ENCODE results near the gene AMHR2.
"Not testable (repeated sequence)": the region's sequence is repeated elsewhere in the genome, so short reads cannot be mapped to it uniquely, and the experiment has no call there.

AMHR2 gene

DNA sequence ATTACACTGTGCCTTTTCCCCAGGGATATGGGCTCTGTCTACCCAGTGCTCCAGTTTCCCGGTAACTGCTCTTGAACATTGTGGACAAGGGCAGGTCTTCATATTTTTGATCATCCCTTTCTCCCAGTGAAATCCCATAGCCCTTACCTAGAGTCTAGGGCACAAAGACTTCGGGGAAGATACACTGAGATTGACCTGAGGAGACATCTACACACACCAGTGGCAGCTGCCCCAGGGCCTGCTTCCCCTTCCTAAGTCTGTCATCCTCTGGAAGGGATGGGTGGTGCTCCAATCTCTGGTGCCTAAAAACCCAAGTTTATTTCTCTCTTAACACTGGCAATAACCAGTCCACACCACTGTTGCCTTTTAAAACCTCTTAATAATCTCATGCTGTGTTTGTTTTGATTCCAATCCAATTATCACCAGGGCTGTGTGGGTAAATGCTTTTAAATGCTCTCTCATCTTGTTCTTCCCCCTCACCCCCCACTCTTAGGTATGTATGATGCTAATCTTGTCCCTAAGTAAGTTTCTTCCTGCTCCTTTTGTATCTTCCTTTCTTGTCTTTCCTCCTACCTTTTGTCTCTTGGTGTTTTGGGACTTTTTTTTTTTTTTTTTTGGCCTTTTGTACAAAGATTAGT is 7.8 kb upstream of the AMHR2 start:
- not testable (repeated sequence) for DNase-seq (ENCODE audit: low read depth)

DNA sequence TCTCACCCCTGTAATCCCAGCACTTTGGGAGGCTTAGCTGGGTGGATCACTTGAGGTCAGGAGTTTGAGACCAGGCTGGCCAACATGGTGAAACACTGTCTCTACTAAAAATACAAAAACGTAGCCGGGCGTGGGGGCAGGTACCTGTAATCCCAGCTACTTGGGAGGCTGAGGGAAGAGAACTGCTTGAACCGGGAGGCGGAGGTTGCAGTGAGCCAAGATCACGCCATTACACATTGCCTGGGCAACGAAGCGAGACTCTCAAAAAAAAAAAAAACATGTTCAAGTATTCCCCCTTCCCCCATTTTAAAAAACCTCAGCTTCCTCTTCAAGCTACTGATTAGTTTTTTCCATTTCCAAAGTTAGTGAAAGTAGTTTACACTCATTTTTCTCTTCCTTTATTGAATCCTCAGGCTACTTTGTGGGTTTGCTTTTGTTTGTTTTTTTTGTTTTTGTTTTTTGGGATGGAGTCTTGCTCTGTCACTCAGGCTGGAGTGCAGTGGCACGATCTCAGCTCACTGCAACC is 6.3 kb upstream of the AMHR2 start:
- DNase-seq (ENCODE audit: low read depth): not testable (repeated sequence)

DNA sequence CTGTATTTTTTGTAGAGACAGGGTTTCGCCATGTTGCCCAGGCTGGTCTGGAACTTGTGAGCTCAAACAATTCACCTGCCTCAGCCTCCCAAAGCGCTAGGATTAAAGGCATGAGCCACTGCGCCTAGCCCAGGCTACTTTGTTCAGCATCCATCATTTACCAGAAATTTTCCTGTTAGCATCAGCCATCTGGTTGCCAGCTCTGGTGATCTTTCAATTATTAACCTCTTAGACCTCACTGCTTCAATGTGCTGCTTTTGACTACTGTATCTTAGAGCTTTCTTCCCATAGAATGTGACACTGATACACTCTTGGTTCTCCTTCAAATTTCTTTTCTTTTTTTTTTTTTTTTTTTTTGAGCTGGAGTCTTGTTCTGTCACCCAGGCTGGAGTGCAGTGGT is 5.4 kb upstream of the AMHR2 start:
- no peak for DNase-seq (ENCODE audit: low read depth)

DNA sequence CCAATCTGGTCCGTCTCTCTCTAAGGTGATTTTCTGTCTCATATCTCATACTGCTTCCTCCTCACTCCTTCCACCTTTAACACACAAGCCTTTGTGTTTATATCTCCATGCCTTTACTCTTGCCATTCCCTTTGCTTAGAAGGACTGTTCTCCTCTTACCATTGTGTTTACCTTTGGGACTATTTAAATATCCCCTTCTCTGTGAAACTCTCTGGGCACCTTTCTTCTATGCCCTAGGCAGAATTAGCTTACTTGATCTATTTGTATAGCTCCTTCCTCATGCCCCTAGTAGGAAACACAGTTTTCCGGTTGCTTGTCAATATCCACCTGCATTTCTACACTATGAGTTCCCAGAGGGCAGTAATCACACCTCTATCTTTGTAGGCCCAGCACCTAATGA is 3.9 kb upstream of the AMHR2 start:
- DNase-seq (ENCODE audit: low read depth): no peak

DNA sequence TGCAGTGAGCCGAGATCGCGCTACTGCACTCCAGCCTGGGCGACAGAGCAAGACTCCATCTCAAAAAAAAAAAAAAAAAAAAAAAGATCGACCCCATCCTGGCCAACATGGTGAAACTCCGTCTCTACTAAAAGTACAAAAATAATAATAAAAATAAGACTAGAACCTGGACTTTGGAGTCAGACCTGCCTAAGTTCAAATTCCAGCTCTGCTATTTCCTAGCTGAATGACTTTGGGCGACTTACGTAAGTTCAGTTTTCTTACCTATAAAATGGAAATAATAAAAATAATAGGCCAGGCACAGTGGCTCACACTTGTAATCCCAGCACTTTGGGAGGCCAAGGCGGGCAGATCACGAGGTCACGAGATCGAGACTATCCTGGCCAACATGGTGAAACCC is 1.4 kb upstream of the AMHR2 start:
- DNase-seq (ENCODE audit: low read depth): not testable (repeated sequence)

DNA sequence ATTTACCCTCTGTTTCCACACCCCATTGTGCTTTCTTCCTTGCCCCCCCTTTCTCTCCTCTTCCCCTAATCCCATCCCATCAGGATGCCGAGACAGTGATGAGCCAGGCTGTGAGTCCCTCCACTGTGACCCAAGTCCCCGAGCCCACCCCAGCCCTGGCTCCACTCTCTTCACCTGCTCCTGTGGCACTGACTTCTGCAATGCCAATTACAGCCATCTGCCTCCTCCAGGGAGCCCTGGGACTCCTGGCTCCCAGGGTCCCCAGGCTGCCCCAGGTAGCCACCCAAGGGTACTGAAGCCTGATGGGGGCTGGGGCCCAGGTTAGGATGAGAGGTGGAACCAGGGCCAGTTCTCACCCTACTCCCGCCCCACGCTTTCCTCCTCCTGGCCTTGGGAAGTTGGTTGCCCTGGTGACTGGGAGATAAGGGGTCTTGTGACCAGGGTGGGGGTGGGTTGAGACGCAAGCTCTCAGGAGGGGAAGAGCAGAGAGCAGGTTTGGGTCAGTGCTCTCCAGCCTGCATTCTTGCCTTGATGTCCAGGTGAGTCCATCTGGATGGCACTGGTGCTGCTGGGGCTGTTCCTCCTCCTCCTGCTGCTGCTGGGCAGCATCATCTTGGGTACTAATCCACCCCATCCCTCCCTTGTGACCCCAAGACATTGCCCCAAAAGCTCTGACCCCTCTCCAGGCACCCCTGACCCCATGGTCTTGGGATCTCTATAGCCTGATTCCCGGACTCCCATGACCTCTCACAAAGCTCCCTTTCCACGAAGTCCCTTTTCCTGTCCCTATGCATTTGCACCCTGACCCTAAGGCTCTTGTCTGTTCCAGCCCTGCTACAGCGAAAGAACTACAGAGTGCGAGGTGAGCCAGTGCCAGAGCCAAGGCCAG is 1.2 kb downstream of the AMHR2 start:
- no peak for DNase-seq (ENCODE audit: low read depth)

DNA sequence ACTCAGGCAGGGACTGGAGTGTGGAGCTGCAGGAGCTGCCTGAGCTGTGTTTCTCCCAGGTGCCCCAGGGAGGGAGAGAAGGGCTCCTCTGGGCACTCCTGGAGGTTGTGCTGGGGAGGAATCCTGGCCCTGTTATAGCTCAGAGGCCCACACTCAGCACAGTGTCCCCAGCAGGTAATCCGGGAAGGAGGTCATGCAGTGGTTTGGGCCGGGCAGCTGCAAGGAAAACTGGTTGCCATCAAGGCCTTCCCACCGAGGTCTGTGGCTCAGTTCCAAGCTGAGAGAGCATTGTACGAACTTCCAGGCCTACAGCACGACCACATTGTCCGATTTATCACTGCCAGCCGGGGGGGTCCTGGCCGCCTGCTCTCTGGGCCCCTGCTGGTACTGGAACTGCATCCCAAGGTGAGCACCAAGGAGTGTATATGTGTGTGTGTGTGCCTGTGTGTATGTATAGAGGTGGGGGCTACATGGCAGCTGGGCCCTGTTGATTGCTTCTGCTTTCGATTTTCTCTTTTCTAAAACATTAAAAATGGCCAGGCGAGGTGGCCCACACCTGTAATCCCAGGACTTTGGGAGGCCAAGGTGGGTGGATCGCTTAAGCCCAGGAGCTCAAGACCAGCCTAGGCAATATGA is 2.0 kb downstream of the AMHR2 start:
- no peak for DNase-seq (ENCODE audit: low read depth)

DNA sequence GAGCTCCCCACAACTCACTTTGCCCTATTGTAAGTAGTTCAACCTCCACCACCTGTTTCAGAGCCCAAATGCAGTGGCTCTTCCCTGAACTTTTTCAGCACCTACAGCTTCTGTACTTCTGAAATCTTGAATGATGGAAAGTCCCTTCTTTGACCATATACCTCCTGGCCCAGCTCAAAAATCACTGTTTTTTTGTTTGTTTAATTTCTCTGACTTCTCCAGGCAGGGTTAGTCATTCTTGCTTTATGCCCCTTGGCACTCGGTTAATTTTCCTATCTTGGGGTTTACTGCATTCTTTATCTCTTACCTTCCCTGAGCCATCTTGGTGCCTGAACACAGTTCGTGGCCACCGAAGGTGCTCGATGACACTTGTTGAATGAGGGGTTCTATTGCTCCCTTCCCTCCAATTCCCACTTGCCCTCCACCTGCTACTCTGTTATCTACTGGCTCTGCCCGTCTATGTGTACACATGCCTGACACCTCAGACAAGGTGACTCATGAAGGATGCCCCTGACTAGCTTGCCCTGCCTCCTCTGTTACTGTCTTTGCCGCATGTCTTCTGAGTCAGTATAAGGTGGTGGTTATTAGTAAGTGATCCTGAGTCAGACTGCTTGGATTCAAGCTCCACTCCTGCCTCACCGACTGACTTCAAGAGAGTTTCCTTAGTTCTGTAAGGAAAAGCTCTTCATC is 4.4 kb downstream of the AMHR2 start:
- no peak for DNase-seq (ENCODE audit: low read depth)

DNA sequence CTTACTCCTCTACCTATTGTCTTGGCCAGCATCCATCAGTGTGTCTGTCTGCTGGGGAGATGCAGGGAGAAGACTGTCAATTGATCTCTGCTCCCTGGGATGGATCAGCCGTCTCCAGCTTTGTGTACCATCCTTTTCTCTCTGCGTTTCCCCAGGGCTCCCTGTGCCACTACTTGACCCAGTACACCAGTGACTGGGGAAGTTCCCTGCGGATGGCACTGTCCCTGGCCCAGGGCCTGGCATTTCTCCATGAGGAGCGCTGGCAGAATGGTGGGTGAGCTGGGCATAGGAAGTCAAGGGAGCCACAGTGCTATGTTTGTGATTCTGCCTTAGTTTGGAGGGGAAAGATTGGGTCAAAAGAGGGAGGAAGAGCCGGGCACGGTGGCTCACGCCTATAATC is 5.1 kb downstream of the AMHR2 start:
- DNase-seq (ENCODE audit: low read depth): no peak

DNA sequence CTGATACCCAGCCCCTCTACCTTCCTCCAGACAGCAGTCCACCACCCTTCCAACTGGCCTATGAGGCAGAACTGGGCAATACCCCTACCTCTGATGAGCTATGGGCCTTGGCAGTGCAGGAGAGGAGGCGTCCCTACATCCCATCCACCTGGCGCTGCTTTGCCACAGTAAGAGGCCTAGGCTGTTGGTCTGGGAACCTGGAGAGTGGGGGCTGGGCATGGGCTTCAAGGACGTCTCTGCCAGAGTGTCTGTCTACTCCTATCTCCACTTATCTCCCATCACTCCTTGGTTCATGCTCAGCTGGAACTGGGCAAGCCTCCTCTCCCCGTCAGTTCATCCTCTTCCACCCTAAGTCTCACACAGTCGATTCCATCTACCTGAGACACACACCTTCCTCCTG is 6.5 kb downstream of the AMHR2 start:
- no peak for DNase-seq (ENCODE audit: low read depth)

DNA sequence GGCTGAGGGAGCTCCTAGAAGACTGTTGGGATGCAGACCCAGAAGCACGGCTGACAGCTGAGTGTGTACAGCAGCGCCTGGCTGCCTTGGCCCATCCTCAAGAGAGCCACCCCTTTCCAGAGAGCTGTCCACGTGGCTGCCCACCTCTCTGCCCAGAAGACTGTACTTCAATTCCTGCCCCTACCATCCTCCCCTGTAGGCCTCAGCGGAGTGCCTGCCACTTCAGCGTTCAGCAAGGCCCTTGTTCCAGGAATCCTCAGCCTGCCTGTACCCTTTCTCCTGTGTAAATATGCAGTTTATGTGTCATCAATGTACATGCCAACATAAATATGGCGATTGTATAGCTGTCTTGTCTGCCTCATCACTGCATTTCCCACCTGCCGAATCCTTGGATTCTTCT is 7.5 kb downstream of the AMHR2 start:
- no peak for DNase-seq (ENCODE audit: low read depth)

DNA sequence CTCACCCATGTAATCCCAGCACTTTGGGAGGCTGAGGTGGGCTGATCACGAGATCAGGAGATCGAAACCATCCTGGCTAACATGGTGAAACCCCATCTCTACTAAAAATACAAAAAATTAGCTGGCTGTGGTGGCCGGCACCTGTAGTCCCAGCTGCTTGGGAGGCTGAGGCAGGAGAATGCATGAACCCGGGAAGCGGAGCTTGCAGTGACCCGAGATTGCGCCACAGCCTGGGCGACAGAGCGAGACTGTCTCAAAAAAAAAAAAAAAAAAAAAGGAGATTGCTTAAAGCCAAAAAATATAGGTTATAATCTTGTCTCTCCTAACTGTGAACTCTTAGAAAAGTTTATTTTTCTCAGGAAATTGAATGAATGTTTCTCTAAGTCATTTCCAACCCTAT is 11.7 kb downstream of the AMHR2 start:
- DNase-seq (ENCODE audit: low read depth): not testable (repeated sequence)

DNA sequence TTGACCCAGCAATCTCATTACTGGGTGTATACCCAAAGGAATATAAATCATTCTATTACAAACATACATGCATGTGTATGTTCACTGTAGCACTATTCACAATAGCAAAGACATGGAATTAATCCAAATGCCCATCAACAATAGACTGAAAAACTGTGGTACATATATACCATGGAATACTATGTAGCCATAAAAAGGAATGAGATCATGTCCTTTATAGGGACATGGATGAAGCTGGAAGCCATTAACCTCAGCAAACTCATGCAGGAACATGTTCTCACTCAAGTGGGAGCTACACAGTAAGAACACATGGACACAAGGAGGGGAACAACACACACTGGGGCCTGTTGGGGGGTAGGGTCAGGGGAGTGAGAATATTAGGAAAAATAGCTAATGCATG is 15.9 kb downstream of the AMHR2 start:
- DNase-seq (ENCODE audit: low read depth): not testable (repeated sequence)

DNA sequence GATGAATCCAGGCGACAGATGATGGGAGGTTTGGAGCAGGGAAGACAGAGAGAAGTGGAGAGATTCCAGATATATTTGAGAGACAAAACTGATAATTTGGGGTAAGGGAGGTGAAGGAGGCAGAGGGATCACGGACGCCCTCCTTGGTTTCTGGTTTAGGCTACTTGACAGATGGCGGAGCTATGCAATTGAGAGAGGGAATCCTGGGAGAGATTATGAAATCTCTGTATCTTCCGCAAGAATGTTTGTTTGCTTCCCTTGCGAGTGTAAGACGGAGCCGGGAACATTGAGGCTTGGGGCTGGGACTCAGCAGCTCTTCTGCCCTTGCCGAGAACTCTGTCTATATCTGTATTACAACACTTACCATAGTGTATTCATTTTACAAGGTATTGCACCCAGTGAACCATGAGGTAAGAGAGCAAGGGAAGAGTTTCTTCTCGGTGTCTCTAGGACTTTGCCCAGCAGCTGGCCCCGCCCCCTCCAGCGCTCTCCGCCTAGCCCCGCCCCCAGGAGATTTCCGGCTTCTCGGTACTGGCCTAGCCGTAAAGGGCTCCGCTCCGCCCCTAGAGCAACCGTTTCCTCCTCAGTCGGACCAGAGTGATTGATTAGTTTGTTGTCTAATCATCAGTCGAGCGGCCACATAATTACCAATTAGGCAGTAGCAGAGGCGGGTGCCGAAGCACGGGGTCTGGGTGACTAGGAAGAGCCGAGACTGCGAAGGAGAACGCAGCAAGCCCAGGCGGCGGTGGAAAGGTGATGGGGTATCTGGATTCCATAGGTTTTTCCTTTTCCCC is 17.6 kb downstream of the AMHR2 start, which contains the start of gene PRR13:
PRR13 (plus strand) TSS at position 695 of the 794 bp plus-strand sequence. CDS start 981 bp downstream, outside the sequence.
- DNase-seq (ENCODE audit: low read depth): peak; percentile 98

DNA sequence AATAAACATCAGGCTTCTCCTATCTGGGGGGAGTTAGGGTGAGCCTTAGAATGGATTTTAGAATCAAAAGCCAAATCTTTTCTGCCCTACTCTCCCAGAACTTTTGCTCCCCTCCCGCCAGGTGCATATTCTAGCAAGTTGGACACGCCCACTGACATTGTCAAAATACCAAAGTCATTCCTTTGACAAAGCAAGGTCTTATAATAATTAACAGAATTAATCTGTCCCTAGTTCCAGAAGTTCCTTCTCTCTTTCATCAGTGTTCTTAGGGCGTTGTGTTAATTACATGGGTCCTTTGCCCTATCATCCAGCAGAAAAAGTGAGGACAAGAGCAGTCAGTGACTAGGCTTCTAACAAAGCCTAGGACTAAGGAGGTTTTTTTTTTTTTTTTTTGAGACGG is 20.3 kb downstream of the AMHR2 start:
- DNase-seq (ENCODE audit: low read depth): no peak

DNA sequence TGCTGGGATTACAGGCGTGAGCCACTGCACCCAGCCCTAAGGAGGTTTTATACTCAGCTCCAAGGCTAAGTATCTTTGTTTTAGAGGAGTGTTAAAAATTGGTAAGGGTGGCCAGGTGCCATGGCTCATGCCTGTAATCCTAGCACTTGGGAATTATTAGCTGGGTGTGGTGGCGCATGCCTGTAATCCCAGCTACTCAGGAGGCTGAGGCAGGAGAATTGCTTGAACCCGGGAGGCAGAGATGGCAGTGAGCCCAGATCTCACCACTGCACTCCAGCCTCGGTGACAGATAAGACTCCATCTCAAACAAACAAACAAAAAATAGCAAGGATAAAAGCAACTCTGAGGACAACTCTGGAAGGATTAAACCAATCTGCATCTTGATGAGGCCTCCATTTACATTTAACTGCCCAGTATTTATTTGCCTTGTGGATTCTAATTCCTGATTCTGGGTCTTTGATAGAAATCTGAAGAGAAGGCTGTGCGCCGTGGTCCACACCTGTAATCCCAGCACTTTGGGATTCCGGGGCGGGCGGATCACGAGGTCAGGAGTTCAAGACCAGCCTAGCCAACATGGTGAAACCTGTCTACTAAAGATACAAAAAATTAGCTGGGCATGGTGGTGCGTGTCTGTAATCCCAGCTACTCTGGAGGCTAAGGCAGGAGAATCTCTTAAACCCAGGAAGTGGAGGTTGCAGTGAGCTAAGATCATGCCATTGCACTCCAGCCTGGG is 21.1 kb downstream of the AMHR2 start:
- not testable (repeated sequence) for DNase-seq (ENCODE audit: low read depth)

DNA sequence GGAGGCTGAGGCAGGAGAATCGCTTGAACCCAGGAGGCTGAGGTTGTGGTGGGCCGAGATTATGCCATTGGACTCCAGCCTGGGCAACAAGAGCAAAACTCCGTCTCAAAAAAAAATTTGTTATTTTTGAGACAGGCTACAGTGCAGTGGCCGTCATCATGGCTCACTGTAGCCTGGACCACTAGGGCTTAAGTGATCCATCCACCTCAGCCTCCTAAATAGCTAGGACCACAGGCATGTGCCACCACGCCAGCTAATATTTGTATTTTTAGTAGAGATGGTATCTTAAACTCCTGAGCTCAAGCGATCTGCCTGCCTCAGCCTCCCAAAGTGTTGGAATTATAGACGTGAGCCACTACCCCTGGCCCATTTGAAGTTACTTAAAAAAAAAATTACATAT is 27.3 kb downstream of the AMHR2 start:
- no peak for DNase-seq (ENCODE audit: low read depth)

DNA sequence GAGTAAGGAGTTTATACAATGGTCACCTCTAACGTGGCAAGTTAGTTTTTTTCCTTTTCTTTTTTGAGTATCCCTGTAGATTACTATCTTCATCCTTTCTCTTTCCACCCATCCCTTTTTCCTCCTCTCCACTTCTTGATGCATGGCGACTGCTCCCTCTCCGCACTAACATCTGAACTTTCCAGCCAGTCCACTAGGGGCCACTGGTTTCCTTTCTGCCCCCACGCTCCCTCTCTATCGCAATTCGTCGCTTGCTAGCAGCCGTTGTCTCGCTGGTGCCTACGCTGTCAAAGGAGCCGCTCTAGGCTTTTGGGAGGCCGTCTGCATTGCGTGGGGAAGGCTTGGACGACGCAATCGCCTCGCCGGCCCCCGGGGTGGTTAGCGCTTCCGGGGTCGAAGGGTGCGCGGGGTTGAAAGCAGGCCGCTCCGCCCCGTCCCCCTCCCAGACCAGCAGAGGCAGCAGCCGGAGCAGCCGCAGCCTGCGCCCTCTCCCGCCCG is 28.1 kb downstream of the AMHR2 start, which contains the start of gene PCBP2:
PCBP2 (plus strand) TSS at position 442 of the 498 bp plus-strand sequence. CDS start 2,699 bp downstream, outside the sequence.
- peak; percentile 94 for DNase-seq (ENCODE audit: low read depth)

DNA sequence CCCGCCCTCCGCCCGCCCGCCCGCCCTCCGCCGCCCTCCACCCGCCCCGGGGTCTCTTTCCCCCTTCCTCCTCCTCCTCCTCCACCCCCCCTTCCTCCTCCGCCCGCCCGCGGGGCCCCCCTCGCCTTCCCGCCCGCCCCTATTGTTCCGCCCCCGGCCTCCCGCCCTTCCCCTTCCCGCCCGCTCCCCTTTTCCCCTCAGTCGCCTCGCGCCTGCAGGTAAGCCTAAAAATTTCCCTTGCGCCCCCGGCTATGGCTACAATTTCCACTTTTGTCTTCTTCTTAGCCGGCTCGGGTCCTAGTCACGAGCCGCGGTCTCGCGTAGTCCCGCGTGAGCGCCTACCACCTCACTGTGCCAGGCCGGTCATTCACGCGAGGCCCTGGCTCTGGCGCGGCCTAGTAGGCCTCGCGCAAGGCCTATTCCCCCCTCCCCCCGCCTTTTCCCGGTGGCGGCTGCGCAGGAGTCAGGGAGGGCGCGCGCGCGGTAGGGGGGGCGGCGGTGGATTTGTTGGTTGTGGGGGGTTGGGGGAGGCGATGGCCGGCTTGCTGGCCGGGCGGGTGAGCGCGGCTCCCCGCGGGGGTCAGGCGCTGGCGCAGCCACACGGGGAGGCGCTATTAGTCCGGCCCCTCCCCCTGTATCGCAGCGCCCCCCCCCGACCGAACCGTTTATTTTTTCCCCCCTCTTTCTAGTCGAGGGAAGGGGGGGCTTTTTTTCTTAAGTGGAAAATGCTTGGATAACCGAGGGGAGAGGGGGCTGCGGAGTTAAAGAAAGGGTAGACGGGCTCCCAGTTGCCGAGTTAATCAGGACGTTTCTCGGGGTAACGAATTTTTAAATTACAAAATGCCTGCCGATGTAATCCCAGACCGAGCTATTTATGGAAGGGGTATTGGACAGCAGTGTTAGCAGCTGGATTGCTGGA is 28.8 kb downstream of the AMHR2 start:
- peak; percentile 74 for DNase-seq (ENCODE audit: low read depth)
